Fibroblast of the conjunctiva (primary cell): ENCODE measurements around the gene FCHO1.

ENCODE experiments used
- DNase-seq: peaks from one replicate; pipeline ENCODE4 v3.0.0-alpha.2; 2010; ENCODE audit warnings: low read depth

Gene FCHO1

GRCh38 chr19:17831419-17831888 is 80.2 kb downstream of the FCHO1 start:
- no peak for DNase-seq

- no peak for DNase-seq
Observed at GRCh38 chr19:17832443-17833208, 81.3 kb downstream of the FCHO1 start.

- DNase-seq, result no peak
Observed at GRCh38 chr19:17834350-17835181, 83.3 kb downstream of the FCHO1 start.

- DNase-seq, result no peak
Observed at GRCh38 chr19:17835182-17836006, 84.1 kb downstream of the FCHO1 start.

- no peak for DNase-seq
Observed at GRCh38 chr19:17836530-17836929, 85.3 kb downstream of the FCHO1 start.

GRCh38 chr19:17837972-17838371 is 86.7 kb downstream of the FCHO1 start:
- no peak for DNase-seq
